Activated B cell treated with CpG ODN at 0.5 μM for 24 hours (primary cell): Measurements from ENCODE around the gene ZGPAT. TPM values are rescaled to one million over a fixed set of nuclear protein-coding genes. Genes with fewer than 3 reads are reported as not detected.

ENCODE experiments used
- ATAC-seq: fragments of 200-7000 bp; cut with Tn5 transposase; one replicate; pipeline ENCODE4 v1.10.0; 2021; ENCODE audit warnings: low read depth, mild to moderate bottlenecking, moderate library complexity
- CTCF ChIA-PET: fragments of 350-600 bp; sonication (Branson Sonifier 250); formaldehyde crosslinking; loops from one replicate; lab custom pipeline; 2021; ENCODE audit warnings: antibody characterized with exemption; lab: Charles Lee
- POLR2A ChIA-PET: fragments of 350-600 bp; sonication (Branson Sonifier 250); formaldehyde crosslinking; loops from one replicate; lab custom pipeline; 2021; ENCODE audit warnings: antibody characterized with exemption; lab: Charles Lee
- DNase-seq: peaks from one replicate; pipeline ENCODE4 v3.0.0; 2022
- H3K27ac Mint-ChIP-seq: one replicate; pipeline ENCODE4 v1.8.0; 2020; ENCODE audit warnings: mixed read lengths
- H3K27me3 Mint-ChIP-seq: one replicate; pipeline ENCODE4 v1.8.0; 2021; ENCODE audit warnings: mixed read lengths
- H3K36me3 Mint-ChIP-seq: one replicate; pipeline ENCODE4 v1.8.0; 2021; ENCODE audit warnings: low read depth, mixed read lengths
- H3K4me1 Mint-ChIP-seq: one replicate; pipeline ENCODE4 v1.8.0; 2021; ENCODE audit warnings: mixed read lengths
- H3K4me3 Mint-ChIP-seq: one replicate; pipeline ENCODE4 v1.8.0; 2020; ENCODE audit warnings: mild to moderate bottlenecking, mixed read lengths
- H3K9me3 Mint-ChIP-seq: one replicate; pipeline ENCODE4 v1.8.0; 2020; ENCODE audit warnings: mixed read lengths
- CTCF ChIP-seq: fragments of 200-600 bp; IDR thresholded peaks from one replicate; pipeline ENCODE4 v1.8.0; 2022; ENCODE audit warnings: antibody characterized with exemption, mild to moderate bottlenecking
- intact Hi-C: fragments of 100-400 bp; cut with micrococcal nuclease; formaldehyde crosslinking; loops from one replicate; pipeline ENCODE4 v1.15.1; 2024
- total RNA-seq: library from RNA; stranded (reverse); gene quantifications from 2 replicates; pipeline ENCODE4 v1.2.3, GENCODE V29; 2022

Gene ZGPAT
- total RNA-seq, 1 donor from 2014 or later = 44.0 TPM

- no peaks in the 10 kb centered on the region for H3K9me3 Mint-ChIP-seq
- TF ChIP-seq CTCF = no peak
- ChIA-PET POLR2A (no interaction called here), CTCF (no interaction called here)
- no peak overlapping the region for H3K27ac Mint-ChIP-seq
- no peaks in the 10 kb centered on the region for H3K27me3 Mint-ChIP-seq
- no peak overlapping the region for H3K4me3 Mint-ChIP-seq
- no peak for DNase-seq
- H3K4me1 Mint-ChIP-seq = no peaks in the 10 kb centered on the region
- intact Hi-C loops = no loop called here
- H3K36me3 Mint-ChIP-seq = peaks cover 16% of the 10 kb centered on the region
- no peak for ATAC-seq
These were observed 29.0 kb upstream of the ZGPAT start for GRCh38 chr20:63678667-63679465.

GRCh38 chr20:63679799-63680305 is 28.0 kb upstream of the ZGPAT start:
- no peaks in the 10 kb centered on the region for H3K9me3 Mint-ChIP-seq
- DNase-seq (no peak), ATAC-seq (no peak)
- H3K27ac Mint-ChIP-seq = no peak overlapping the region
- peaks cover 16% of the 10 kb centered on the region for H3K36me3 Mint-ChIP-seq
- H3K4me1 Mint-ChIP-seq = no peaks in the 10 kb centered on the region
- POLR2A ChIA-PET = no interaction called here
- intact Hi-C loops = no loop called here
- no peak overlapping the region for H3K4me3 Mint-ChIP-seq
- CTCF ChIA-PET = no interaction called here
- no peaks in the 10 kb centered on the region for H3K27me3 Mint-ChIP-seq
- TF ChIP-seq CTCF = no peak

GRCh38 chr20:63680427-63680826 is 27.4 kb upstream of the ZGPAT start:
- Mint-ChIP-seq H3K4me3 (no peak overlapping the region), H3K27ac (no peak overlapping the region), H3K36me3 (peaks cover 16% of the 10 kb centered on the region), H3K4me1 (no peaks in the 10 kb centered on the region), H3K27me3 (no peaks in the 10 kb centered on the region), H3K9me3 (no peaks in the 10 kb centered on the region)
- TF ChIP-seq CTCF = no peak
- no peak for DNase-seq
- POLR2A ChIA-PET = no interaction called here
- intact Hi-C loops = no loop called here
- CTCF ChIA-PET = no interaction called here
- ATAC-seq = no peak

- Mint-ChIP-seq H3K4me1 (no peaks in the 10 kb centered on the region), H3K36me3 (peaks cover 10% of the 10 kb centered on the region), H3K27me3 (no peaks in the 10 kb centered on the region), H3K4me3 (no peak overlapping the region), H3K27ac (no peak overlapping the region), H3K9me3 (no peaks in the 10 kb centered on the region)
- no peak for TF ChIP-seq CTCF
- CTCF ChIA-PET = no interaction called here
- POLR2A ChIA-PET = no interaction called here
- DNase-seq = no peak
- no peak for ATAC-seq
- intact Hi-C loops = no loop called here
These were observed 26.8 kb upstream of the ZGPAT start for GRCh38 chr20:63680857-63681608.

GRCh38 chr20:63681609-63682142 is 26.2 kb upstream of the ZGPAT start:
- no peaks in the 10 kb centered on the region for H3K27me3 Mint-ChIP-seq
- H3K4me1 Mint-ChIP-seq = no peaks in the 10 kb centered on the region
- ChIA-PET CTCF (no interaction called here), POLR2A (interaction anchor here (1.0 kb wide), 1 partner anchor 17 kb away, joined by 3 read pairs; no protein-coding TSS in a partner anchor)
- H3K36me3 Mint-ChIP-seq = peaks cover 7% of the 10 kb centered on the region
- DNase-seq (no peak), ATAC-seq (no peak)
- no peak overlapping the region for H3K27ac Mint-ChIP-seq
- H3K9me3 Mint-ChIP-seq = no peaks in the 10 kb centered on the region
- TF ChIP-seq CTCF = no peak
- intact Hi-C loops = no loop called here
- H3K4me3 Mint-ChIP-seq = no peak overlapping the region
